NCI-H2196 treated with DMSO at 0.1 percent for 48 hours (cell line): ENCODE measurements around the gene PLEKHG5.
A peak's percentile ranks its signal among the peaks of the same experiment; 100 is the strongest.
"Not testable (repeated sequence)": the region's sequence is repeated elsewhere in the genome, so short reads cannot be mapped to it uniquely, and the experiment has no call there.

Experiments used
- DNase-seq: peaks from one replicate; lab custom pipeline; 2025; ENCODE audit not compliant: unreplicated experiment; lab: John Stamatoyannopoulos, UW

PLEKHG5 gene

GRCh38 chr1:6496890-6497214, 5.4 kb upstream of the PLEKHG5 start:
- no peak for DNase-seq

GRCh38 chr1:6496365-6496721, 4.9 kb upstream of the PLEKHG5 start:
- no peak for DNase-seq

GRCh38 chr1:6495540-6496364, 4.3 kb upstream of the PLEKHG5 start:
- DNase-seq, result no peak

GRCh38 chr1:6495041-6495441, 3.6 kb upstream of the PLEKHG5 start:
- no peak for DNase-seq

GRCh38 chr1:6494627-6495026, 3.2 kb upstream of the PLEKHG5 start:
- no peak for DNase-seq

GRCh38 chr1:6493834-6494223, 2.4 kb upstream of the PLEKHG5 start:
- DNase-seq, result not testable (repeated sequence)

GRCh38 chr1:6491966-6492365, 499 bp upstream of the PLEKHG5 start:
- DNase-seq, result no peak

GRCh38 chr1:6491081-6491449, 402 bp downstream of the PLEKHG5 start:
- DNase-seq, result no peak

- DNase-seq, result no peak
Measured at GRCh38 chr1:6490181-6491080, 1.0 kb downstream of the PLEKHG5 start.

- DNase-seq, result peak; percentile 65
Measured at GRCh38 chr1:6489799-6490180, 1.7 kb downstream of the PLEKHG5 start.

GRCh38 chr1:6489383-6489765, 2.1 kb downstream of the PLEKHG5 start:
- DNase-seq, result no peak

GRCh38 chr1:6488602-6489382, 2.7 kb downstream of the PLEKHG5 start:
- no peak for DNase-seq

- DNase-seq, result no peak
Measured at GRCh38 chr1:6487804-6488484, 3.5 kb downstream of the PLEKHG5 start.

- peak; percentile 42 for DNase-seq
Measured at GRCh38 chr1:6486433-6487011, 4.9 kb downstream of the PLEKHG5 start.

- DNase-seq, result no peak
Measured at GRCh38 chr1:6485168-6486101, 6.0 kb downstream of the PLEKHG5 start.

- DNase-seq, result no peak
Measured at GRCh38 chr1:6484826-6485167, 6.7 kb downstream of the PLEKHG5 start.

- no peak for DNase-seq
Measured at GRCh38 chr1:6483761-6484117, 7.7 kb downstream of the PLEKHG5 start.

- peak; percentile 41 for DNase-seq
Measured at GRCh38 chr1:6483017-6483760, 8.3 kb downstream of the PLEKHG5 start.

GRCh38 chr1:6481820-6482219, 9.6 kb downstream of the PLEKHG5 start:
- no peak for DNase-seq
